ENCODE results near the gene SPAG17.

The SPAG17 gene

DNA sequence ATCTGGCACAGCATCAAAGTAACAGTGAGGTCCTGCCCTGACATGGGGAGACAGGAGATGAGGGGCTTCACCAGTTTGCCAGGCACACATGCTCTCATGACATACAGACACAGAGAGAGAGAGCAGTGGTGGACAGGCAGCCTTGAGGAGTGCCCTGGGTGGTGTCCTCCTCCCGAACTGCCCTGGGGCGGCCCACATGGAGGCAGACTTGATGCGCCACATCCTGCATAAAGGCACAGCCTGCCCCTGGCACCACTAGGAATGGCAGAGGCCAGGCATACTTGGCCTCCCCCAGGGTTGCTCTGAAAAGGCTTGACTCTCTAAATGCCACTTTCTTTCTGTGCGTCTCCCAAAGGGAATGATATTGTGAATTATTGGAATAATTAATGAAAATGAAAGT, 67.5 kb downstream of the SPAG17 start:
- Histone ChIP-seq H3K4me3 (ENCODE audit: insufficient read depth, low read length, poor library complexity, severe bottlenecking) (no peak overlapping the region), H3K4me2 (ENCODE audit: low read depth, low read length, poor library complexity, severe bottlenecking) (no peak overlapping the region), H3K9me2 (replicated peaks; ENCODE audit: insufficient read depth, low read length) (no peaks in the 10 kb centered on the region), H3K27me3 (ENCODE audit: low read length) (no peaks in the 10 kb centered on the region), H3K9ac (ENCODE audit: low read length) (no peak overlapping the region), H3K9me3 (ENCODE audit: insufficient read depth, low read length) (no peaks in the 10 kb centered on the region), H3F3A (ENCODE audit: insufficient read depth) (no peaks in the 10 kb centered on the region), H3K79me2 (ENCODE audit: insufficient read depth, low read length) (no peaks in the 10 kb centered on the region), H4K20me1 (ENCODE audit: low read depth, low read length) (no peaks in the 10 kb centered on the region), H2AFZ (ENCODE audit: low read depth, low read length, severe bottlenecking) (no peak overlapping the region), H3K27ac (ENCODE audit: low read depth, low read length) (no peak overlapping the region), H3K36me3 (ENCODE audit: low read length) (no peaks in the 10 kb centered on the region)
- TF ChIP-seq, protein P1, sequence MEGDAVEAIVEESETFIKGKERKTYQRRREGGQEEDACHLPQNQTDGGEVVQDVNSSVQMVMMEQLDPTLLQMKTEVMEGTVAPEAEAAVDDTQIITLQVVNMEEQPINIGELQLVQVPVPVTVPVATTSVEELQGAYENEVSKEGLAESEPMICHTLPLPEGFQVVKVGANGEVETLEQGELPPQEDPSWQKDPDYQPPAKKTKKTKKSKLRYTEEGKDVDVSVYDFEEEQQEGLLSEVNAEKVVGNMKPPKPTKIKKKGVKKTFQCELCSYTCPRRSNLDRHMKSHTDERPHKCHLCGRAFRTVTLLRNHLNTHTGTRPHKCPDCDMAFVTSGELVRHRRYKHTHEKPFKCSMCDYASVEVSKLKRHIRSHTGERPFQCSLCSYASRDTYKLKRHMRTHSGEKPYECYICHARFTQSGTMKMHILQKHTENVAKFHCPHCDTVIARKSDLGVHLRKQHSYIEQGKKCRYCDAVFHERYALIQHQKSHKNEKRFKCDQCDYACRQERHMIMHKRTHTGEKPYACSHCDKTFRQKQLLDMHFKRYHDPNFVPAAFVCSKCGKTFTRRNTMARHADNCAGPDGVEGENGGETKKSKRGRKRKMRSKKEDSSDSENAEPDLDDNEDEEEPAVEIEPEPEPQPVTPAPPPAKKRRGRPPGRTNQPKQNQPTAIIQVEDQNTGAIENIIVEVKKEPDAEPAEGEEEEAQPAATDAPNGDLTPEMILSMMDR (IDR thresholded peaks at IDR 0.05; ENCODE audit: insufficient read depth, low read length, poor library complexity, severe bottlenecking): no peak
- TF ChIP-seq EZH2phosphoT487 (conservative IDR thresholded peaks at IDR 0.05; ENCODE audit: low read length): no peak

DNA sequence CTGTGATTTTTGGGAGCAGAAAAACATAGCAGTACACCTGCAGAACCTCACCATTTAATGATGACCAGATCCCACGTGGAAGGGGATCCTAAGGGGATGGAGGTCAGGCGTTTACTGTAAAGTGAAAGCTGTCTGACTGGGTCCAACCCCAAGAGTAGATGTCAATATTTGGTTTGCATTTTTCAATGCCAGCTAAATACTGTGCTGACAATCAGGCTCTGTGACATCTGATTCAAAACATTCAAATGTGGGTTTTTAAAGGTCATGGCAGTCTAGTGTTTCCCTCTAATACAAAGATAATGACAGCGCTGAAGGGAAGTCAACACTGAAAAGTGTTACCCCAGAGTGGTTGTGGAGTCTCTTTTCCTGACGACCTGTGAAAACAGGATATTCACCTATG, 68.1 kb downstream of the SPAG17 start:
- Histone ChIP-seq H3K4me2 (ENCODE audit: low read depth, low read length, poor library complexity, severe bottlenecking) (no peak overlapping the region), H3K9me3 (ENCODE audit: insufficient read depth, low read length) (no peaks in the 10 kb centered on the region), H3K4me3 (ENCODE audit: insufficient read depth, low read length, poor library complexity, severe bottlenecking) (no peak overlapping the region), H3K9me2 (replicated peaks; ENCODE audit: insufficient read depth, low read length) (no peaks in the 10 kb centered on the region), H2AFZ (ENCODE audit: low read depth, low read length, severe bottlenecking) (no peak overlapping the region), H3K36me3 (ENCODE audit: low read length) (no peaks in the 10 kb centered on the region), H3K27me3 (ENCODE audit: low read length) (no peaks in the 10 kb centered on the region), H3K9ac (ENCODE audit: low read length) (no peak overlapping the region), H4K20me1 (ENCODE audit: low read depth, low read length) (no peaks in the 10 kb centered on the region), H3K27ac (ENCODE audit: low read depth, low read length) (no peak overlapping the region), H3F3A (ENCODE audit: insufficient read depth) (no peaks in the 10 kb centered on the region), H3K79me2 (ENCODE audit: insufficient read depth, low read length) (no peaks in the 10 kb centered on the region)
- TF ChIP-seq, protein P1 (IDR thresholded peaks at IDR 0.05; ENCODE audit: insufficient read depth, low read length, poor library complexity, severe bottlenecking): no peak
- TF ChIP-seq EZH2phosphoT487 (conservative IDR thresholded peaks at IDR 0.05; ENCODE audit: low read length): no peak

DNA sequence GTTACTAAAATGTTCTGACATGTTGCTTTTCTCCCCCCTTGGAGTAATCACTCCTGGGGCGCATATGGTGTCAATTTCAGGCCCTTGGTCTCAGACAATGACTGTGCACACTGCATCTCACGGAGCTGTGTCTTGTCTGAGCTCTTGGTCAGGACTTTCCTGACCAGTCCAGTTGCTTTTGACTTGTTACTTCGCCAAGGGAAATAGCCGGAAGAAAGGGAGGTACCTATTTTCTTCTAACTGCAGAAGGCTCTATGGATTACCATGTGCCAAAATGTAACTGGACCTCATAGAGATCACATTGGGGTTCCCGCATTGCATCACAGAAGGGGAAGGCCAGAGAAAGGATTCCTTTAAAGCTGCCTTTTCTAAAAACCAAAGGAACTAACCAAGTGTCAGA, 68.6 kb downstream of the SPAG17 start:
- Histone ChIP-seq H3K36me3 (ENCODE audit: low read length) (no peaks in the 10 kb centered on the region), H3K27me3 (ENCODE audit: low read length) (no peaks in the 10 kb centered on the region), H2AFZ (ENCODE audit: low read depth, low read length, severe bottlenecking) (no peak overlapping the region), H3K79me2 (ENCODE audit: insufficient read depth, low read length) (no peaks in the 10 kb centered on the region), H3K9me3 (ENCODE audit: insufficient read depth, low read length) (no peaks in the 10 kb centered on the region), H3K4me3 (ENCODE audit: insufficient read depth, low read length, poor library complexity, severe bottlenecking) (no peak overlapping the region), H3K27ac (ENCODE audit: low read depth, low read length) (no peak overlapping the region), H3K4me2 (ENCODE audit: low read depth, low read length, poor library complexity, severe bottlenecking) (no peak overlapping the region), H3F3A (ENCODE audit: insufficient read depth) (no peaks in the 10 kb centered on the region), H3K9me2 (replicated peaks; ENCODE audit: insufficient read depth, low read length) (no peaks in the 10 kb centered on the region), H4K20me1 (ENCODE audit: low read depth, low read length) (no peaks in the 10 kb centered on the region), H3K9ac (ENCODE audit: low read length) (no peak overlapping the region)
- TF ChIP-seq, protein P1 (IDR thresholded peaks at IDR 0.05; ENCODE audit: insufficient read depth, low read length, poor library complexity, severe bottlenecking): no peak
- no peak for TF ChIP-seq EZH2phosphoT487 (conservative IDR thresholded peaks at IDR 0.05; ENCODE audit: low read length)
